Measurements from ENCODE around the gene PGK1.

- TF ChIP-seq CTCF (IDR thresholded peaks at IDR 0.05), result no peak
- TF ChIP-seq POLR2A (IDR thresholded peaks at IDR 0.05), result no peak
Observed at GRCh38 chrX:78106651-78106986, 2.6 kb downstream of the PGK1 start.

All from adrenal gland (tissue), 5 donors.